Fibroblast of skin of left biceps (primary cell): Measurements from ENCODE around the gene IRF8.

Experiments used
- DNase-seq, 2 experiments: peaks; one replicate each; pipeline ENCODE4 v3.0.0-alpha.2; 2013; ENCODE audit warnings: low read depth in 2 of 2

The IRF8 gene

GRCh38 chr16:85913688-85914422 is 14.9 kb downstream of the IRF8 start:
- no peak for DNase-seq

- DNase-seq = no peak
These were observed 15.4 kb downstream of the IRF8 start for GRCh38 chr16:85914423-85914794.

- DNase-seq = no peak
These were observed 16.3 kb downstream of the IRF8 start for GRCh38 chr16:85915125-85915845.

GRCh38 chr16:85916141-85916890 is 17.4 kb downstream of the IRF8 start:
- DNase-seq = no peak

DNA sequence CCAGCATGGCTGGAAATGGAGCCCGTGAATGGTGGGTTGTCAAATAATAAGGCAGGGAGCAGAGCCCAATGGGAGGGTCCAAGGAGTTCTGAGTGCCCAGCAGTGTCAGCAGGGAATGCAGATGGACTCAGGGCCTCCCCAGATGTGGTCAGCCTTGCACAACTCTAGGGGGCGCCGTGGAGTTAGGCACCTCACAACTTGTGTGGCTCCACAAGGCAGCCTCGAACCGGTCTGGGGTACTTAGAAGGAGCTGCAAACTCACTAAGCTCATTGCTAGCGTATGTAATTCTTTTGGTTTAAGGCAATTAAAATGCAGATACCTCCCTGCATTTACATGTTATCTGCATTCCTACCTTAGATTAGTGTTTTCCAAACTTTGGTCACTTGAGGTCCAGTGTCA is 18.1 kb downstream of the IRF8 start:
- DNase-seq = no peak

GRCh38 chr16:85917959-85918358 is 19.0 kb downstream of the IRF8 start:
- no peak for DNase-seq

DNA sequence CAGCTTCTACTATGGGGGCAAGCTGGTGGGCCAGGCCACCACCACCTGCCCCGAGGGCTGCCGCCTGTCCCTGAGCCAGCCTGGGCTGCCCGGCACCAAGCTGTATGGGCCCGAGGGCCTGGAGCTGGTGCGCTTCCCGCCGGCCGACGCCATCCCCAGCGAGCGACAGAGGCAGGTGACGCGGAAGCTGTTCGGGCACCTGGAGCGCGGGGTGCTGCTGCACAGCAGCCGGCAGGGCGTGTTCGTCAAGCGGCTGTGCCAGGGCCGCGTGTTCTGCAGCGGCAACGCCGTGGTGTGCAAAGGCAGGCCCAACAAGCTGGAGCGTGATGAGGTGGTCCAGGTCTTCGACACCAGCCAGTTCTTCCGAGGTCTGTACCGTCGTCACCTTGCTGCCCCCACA is 19.5 kb downstream of the IRF8 start:
- no peak for DNase-seq

- DNase-seq = no peak
These were observed 20.6 kb downstream of the IRF8 start for GRCh38 chr16:85919271-85920267.

GRCh38 chr16:85921026-85921425 is 22.1 kb downstream of the IRF8 start:
- DNase-seq = no peak

- DNase-seq = no peak
These were observed 24.4 kb downstream of the IRF8 start for GRCh38 chr16:85923153-85924021.

DNA sequence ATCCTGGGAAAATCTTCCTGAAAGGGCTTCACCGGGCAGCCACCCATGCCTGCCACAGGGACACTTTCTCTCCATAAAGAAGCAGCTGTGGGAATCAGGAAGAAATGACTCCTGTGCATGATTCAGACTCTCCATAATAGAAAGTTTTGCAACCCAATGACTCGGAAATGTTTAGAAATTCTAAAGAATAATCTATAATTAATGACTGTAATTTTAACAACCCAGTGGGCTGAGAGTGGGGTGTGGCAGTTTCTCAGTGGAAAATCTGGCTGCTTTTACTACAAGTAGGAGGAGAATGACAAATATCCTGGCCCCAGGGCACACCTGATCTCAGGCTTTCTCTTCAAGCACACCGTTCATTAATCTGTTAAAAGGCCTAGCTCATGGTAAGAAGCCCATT is 25.7 kb downstream of the IRF8 start:
- no peak for DNase-seq

GRCh38 chr16:85926370-85926769 is 27.4 kb downstream of the IRF8 start:
- no peak for DNase-seq

- no peak for DNase-seq
These were observed 28.4 kb downstream of the IRF8 start for GRCh38 chr16:85927371-85927770.

GRCh38 chr16:85927959-85928358 is 29.0 kb downstream of the IRF8 start:
- no peak for DNase-seq

DNA sequence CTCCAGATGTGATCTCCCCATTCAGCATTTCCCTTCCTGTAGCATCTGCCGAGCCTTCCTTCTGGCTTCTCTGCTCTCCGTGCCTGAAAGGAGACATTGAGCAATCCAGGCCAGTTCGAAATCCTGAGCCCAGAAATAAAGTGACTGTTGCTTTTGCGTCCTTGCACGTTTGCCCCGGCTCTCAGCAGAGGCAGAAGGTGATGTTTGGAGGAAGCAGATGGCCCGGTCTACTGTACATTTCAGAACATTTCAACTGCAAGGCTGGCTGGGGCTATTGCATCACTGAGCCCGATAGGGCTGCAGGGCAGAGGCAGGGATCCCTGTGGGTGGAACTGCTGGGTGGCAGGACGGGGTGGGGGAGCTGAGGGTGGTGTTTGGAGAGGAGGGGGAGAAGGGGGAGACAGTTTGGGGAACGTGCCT is 29.4 kb downstream of the IRF8 start:
- no peak for DNase-seq

GRCh38 chr16:85929259-85929721 is 30.3 kb downstream of the IRF8 start:
- DNase-seq = no peak

DNA sequence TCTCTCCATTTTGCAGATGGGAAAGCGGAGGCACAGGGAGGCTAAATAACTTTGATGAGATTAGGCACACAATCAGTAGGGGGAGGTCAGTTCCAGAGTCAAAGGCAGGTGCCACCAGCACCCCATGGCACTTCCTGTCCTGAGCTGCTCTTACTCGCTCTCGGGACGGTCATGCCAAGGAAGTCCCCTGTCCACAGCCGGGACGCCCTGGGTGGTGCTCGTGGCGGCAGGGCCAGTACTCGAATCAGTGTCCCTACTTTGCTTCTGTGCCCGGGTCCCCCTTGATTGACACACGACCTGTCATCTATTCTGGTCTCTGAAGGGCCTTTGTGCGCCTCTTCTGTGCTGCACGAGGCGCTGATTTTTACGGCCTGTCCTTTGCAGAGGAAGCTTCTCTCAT is 31.3 kb downstream of the IRF8 start:
- no peak for DNase-seq

DNA sequence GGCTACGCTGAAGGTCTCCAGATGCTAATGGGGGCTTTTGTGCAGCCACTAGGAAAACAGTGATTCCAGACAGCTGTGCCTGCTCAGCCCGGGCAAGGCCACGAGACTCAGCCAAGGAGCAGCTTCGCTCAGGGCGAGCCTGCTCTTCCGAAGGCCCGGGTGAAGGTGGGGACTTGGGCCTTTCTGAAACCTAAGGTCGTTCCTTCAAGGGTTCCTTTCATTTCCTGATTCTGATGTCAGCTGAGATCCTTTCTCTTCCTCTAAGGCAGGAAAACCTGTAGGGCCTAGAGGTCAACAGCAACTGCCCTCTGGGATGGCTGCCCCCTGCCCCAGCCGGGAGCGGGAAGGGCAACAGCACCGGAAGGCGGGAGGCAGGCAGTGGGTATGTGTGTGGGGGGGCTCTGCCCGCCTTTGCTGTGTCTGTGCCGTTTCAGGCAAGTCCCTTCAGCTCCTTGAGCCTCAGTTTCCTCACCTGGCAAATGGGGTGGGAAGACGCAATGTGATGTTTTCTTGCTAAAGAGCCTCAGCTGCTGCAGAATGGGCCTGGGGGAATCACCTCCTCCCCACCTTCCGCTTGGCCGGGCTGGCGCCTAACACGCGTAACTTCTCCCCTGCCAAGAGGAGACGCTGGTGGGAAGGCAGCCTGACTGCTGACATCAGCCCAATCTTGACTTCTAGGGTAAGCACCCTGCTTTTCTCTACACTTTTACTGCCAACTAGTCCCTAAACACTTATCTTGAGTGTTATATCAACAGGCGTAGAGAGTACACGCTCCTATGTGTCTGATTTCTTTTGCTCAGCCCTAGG is 32.8 kb downstream of the IRF8 start:
- no peak for DNase-seq

GRCh38 chr16:85934210-85934609 is 35.2 kb downstream of the IRF8 start:
- no peak for DNase-seq
